ENCODE data around the gene CACNA1F. TPM values are rescaled to one million over a fixed set of nuclear protein-coding genes. Genes with fewer than 3 reads are reported as not detected.

Gene CACNA1F
- polyA plus RNA-seq, 3 donors, result 0.73 TPM; not detected in 2

DNA sequence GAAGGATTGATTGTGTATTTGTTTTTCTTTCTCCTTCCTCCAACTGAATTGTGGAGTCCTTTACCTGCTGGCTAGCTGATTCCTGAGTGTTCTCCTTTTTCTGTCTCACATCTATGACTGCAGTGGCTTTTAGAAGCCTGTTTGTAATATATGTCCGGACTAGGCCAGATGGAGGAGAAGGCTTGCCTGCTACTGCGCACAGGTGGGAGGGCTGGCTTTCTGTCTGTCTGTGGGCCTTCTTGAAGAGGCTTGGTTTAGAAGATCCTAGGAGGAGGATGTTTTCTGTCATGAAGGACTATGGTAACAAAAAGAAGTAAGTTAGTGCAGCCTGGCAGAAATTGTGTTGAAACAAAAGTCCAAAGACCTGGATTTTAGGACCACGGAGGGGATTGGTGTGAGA, 44.9 kb upstream of the CACNA1F start:
- WGBS (ENCODE audit: insufficient coverage), result 100% methylated on average over 1 of the region's 3 CpGs
- Histone ChIP-seq H3K27me3 (ENCODE audit: control insufficient read depth in 2 of 2, insufficient read depth in 2 of 2, low read length in 2 of 2) (no peaks in the 10 kb centered on the region), H3K4me2 (replicated peaks; ENCODE audit: extremely low read depth, low read length, poor library complexity, severe bottlenecking) (no peak overlapping the region), H3K4me3 (replicated peaks in 1 of 3; ENCODE audit: low read depth in 2 of 3, low read length in 3 of 3) (no peak overlapping the region), H3K9me3 (replicated peaks in 1 of 2; ENCODE audit: control insufficient read depth in 1 of 2, insufficient read depth in 1 of 2, low read length in 2 of 2) (no peaks in the 10 kb centered on the region), H3K9ac (ENCODE audit: insufficient read depth, low read length, poor library complexity, severe bottlenecking) (no peak overlapping the region), H3K4me1 (ENCODE audit: control insufficient read depth in 1 of 2, insufficient read depth in 2 of 2, low read length in 2 of 2) (no peaks in the 10 kb centered on the region), H3K36me3 (replicated peaks in 1 of 2; ENCODE audit: control insufficient read depth in 1 of 2, insufficient read depth in 2 of 2, low read length in 2 of 2) (no peaks in the 10 kb centered on the region), H4K20me1 (ENCODE audit: insufficient read depth, low read length) (no peaks in the 10 kb centered on the region), H3K79me2 (ENCODE audit: insufficient read depth, low read length) (peaks cover 7% of the 10 kb centered on the region), H3K27ac (ENCODE audit: low read depth in 1 of 2, low read length in 2 of 2) (no peak overlapping the region), H2AFZ (ENCODE audit: insufficient read depth, low read depth, low read length, poor library complexity, severe bottlenecking) (no peak overlapping the region)
- DNase-seq, result no peak
- Mint-ChIP-seq H3K27me3 (ENCODE audit: low read depth in 3 of 3) (peaks cover 0 to 12% (median 5%) of the 10 kb centered on the region in 3 donors), H3K36me3 (peaks cover 3 to 5% of the 10 kb centered on the region in 2 donors), H3K4me1 (peaks cover 19% of the 10 kb centered on the region), H3K4me3 (no peak overlapping the region), H3K27ac (no peak overlapping the region), H3K9me3 (peaks cover 0 to 3% (median 0%) of the 10 kb centered on the region in 7 donors)
- TF ChIP-seq, protein P1, sequence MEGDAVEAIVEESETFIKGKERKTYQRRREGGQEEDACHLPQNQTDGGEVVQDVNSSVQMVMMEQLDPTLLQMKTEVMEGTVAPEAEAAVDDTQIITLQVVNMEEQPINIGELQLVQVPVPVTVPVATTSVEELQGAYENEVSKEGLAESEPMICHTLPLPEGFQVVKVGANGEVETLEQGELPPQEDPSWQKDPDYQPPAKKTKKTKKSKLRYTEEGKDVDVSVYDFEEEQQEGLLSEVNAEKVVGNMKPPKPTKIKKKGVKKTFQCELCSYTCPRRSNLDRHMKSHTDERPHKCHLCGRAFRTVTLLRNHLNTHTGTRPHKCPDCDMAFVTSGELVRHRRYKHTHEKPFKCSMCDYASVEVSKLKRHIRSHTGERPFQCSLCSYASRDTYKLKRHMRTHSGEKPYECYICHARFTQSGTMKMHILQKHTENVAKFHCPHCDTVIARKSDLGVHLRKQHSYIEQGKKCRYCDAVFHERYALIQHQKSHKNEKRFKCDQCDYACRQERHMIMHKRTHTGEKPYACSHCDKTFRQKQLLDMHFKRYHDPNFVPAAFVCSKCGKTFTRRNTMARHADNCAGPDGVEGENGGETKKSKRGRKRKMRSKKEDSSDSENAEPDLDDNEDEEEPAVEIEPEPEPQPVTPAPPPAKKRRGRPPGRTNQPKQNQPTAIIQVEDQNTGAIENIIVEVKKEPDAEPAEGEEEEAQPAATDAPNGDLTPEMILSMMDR (IDR thresholded peaks at IDR 0.05), result no peak
- intact Hi-C loops (cut with micrococcal nuclease), result no loop called here

DNA sequence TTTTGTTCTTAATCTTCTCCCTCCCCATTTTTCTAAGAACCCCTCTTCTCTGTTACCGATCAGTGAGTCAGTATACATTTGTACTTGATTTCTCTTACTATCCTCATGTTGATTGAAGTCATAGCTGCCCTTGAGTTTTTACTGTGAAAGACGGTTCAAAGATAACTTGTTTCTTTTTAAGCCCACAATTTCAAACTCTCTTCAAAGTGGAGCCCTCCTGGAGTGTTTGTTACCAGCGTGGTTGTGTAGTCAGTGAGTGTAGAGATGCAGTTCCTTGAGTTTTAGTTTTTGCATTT, 44.3 kb upstream of the CACNA1F start:
- no peak overlapping the region for H3K4me2 ChIP-seq (replicated peaks; ENCODE audit: extremely low read depth, low read length, poor library complexity, severe bottlenecking)
- no peak overlapping the region for H3K4me3 ChIP-seq (replicated peaks in 1 of 3; ENCODE audit: low read depth in 2 of 3, low read length in 3 of 3)
- peaks cover 0 to 3% (median 0%) of the 10 kb centered on the region in 7 donors for H3K9me3 Mint-ChIP-seq
- peaks cover 3 to 5% of the 10 kb centered on the region in 2 donors for H3K36me3 Mint-ChIP-seq
- H3K79me2 ChIP-seq (ENCODE audit: insufficient read depth, low read length), result peaks cover 10% of the 10 kb centered on the region
- no peak overlapping the region for H3K9ac ChIP-seq (ENCODE audit: insufficient read depth, low read length, poor library complexity, severe bottlenecking)
- WGBS (ENCODE audit: insufficient coverage), result no CpG with 5 or more reads among the region's 3 CpGs
- H4K20me1 ChIP-seq (ENCODE audit: insufficient read depth, low read length), result no peaks in the 10 kb centered on the region
- TF ChIP-seq, protein P1 (IDR thresholded peaks at IDR 0.05), result no peak
- no peaks in the 10 kb centered on the region for H3K9me3 ChIP-seq (replicated peaks in 1 of 2; ENCODE audit: control insufficient read depth in 1 of 2, insufficient read depth in 1 of 2, low read length in 2 of 2)
- H3K36me3 ChIP-seq (replicated peaks in 1 of 2; ENCODE audit: control insufficient read depth in 1 of 2, insufficient read depth in 2 of 2, low read length in 2 of 2), result no peaks in the 10 kb centered on the region
- no peaks in the 10 kb centered on the region for H3K27me3 ChIP-seq (ENCODE audit: control insufficient read depth in 2 of 2, insufficient read depth in 2 of 2, low read length in 2 of 2)
- no peak overlapping the region for H3K4me3 Mint-ChIP-seq
- peaks cover 3% of the 10 kb centered on the region in 2 donors for H3K4me1 ChIP-seq (ENCODE audit: control insufficient read depth in 1 of 2, insufficient read depth in 2 of 2, low read length in 2 of 2)
- intact Hi-C loops (cut with micrococcal nuclease), result no loop called here
- no peak overlapping the region for H2AFZ ChIP-seq (ENCODE audit: insufficient read depth, low read depth, low read length, poor library complexity, severe bottlenecking)
- no peak for DNase-seq
- H3K27me3 Mint-ChIP-seq (ENCODE audit: low read depth in 3 of 3), result peaks cover 0 to 10% (median 5%) of the 10 kb centered on the region in 3 donors
- H3K27ac ChIP-seq (ENCODE audit: low read depth in 1 of 2, low read length in 2 of 2), result no peak overlapping the region
- H3K4me1 Mint-ChIP-seq, result peaks cover 24% of the 10 kb centered on the region
- H3K27ac Mint-ChIP-seq, result no peak overlapping the region
